Stimulated activated CD4-positive, alpha-beta T cell treated with anti-CD3 and anti-CD28 coated beads, Interleukin-4, amount 100 ng/mL, for 1 hour (primary cell): Measurements from ENCODE around the gene PRRC2B.

Source experiments
- DNase-seq: peaks from one replicate; pipeline ENCODE4 v3.0.0-alpha.2; 2020

Gene PRRC2B

GRCh38 chr9:131410044-131410491 lies 16.2 kb downstream of the PRRC2B start:
- no peak for DNase-seq

DNA sequence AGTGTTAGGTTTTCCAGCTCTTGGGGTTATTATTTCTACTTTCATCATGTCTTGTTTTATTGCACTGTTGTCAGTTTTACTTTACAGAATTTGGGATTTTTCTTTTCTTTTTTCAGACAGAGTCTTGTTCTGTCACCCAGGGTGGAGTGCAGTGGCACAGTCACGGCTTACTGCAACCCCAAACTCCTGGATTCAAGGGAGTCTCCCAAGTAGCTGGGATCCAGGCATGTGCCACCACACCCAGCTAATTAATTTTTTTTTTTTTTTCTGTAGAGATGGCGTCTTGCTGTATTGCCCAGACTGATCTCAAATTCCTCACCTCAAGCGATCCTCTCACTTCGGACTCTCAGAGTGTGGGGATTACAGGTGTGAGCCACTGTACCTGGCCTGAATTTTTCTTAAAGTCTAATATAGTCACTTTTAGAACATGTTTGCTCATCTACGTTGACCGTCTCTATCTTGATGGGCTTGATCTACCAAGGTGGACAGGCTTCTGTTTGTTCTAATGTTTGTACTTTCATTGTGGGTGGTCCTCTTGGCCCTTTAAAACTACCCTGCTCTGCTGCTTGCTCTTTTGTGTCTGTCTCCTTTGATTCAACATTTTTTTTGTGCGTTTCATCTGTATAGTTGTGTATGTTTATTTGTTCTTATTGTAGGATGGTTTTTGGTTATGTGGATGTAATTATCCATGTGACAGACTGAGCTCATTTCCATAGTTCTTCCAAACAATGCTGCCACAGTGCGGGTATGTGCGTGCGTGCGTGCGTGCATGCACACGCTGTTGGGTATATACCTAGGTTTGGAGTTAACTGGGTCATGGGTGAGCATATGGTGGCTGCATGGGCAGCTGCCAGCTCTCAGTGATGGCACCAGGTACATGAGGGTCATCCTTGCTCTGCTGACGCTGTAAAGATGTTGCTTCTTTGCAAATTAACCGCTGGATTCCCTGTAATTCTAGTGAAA lies 18.1 kb downstream of the PRRC2B start:
- no peak for DNase-seq

DNA sequence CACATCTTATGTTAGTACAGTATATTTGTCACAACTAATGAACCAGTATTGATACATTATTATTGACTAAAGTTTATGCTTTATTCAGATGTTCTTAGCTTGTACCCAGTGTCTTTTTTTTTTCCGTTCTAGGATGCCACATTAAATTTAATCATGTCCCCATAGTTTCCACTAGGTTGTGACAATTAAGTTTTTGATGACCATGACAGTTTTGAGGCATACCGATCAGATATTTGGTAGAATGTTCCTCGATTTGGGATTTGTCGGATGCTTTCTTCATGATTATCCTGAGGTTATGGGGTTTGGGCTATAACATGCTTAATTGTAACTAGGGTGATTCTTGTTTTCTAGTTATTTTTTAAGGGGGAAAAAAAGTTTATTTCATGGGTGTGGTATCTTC lies 22.6 kb downstream of the PRRC2B start:
- DNase-seq, result no peak

DNA sequence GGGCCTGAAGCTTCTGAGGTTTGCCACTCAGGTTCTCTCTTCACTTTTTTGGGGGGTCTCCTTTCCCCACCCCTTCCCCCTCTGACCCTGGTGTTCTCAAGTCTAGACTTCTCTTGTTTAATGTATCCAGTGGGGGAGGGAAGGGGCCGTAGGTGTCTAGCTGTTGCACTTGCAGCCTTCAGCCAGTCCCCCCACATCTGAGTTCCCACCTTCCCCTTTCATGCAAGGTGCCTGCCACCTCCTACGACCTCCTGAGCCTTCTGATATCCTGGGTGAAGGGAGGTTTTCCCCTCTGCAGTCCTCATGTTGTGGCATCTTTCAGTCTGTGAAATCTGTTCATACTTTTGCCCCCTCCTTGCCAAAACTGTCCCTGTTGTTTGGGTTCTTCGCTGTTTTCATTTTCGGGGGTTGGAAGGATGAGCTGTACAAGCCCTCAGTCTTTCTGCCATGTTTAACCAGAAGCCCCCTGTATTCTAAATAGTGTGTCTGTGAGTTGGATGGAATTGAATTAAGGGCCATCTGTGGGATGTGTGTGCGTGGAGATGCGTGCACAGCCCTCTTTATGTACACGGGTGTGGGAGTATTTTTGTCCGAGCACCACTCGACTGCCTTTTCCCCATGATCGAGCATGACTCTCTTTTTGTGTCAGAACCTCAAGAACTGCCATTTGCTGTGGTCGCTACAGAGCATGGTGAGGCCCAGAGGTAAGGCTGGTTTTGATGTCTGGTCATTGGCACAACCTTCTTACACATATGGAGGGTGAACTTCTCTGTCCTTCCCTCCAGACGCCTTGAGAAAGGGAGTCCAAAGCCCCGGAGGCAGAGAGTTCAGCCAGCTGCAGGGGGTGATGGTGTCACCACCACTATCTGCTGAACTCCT lies 23.6 kb downstream of the PRRC2B start:
- no peak for DNase-seq

- DNase-seq, result no peak
Observed at GRCh38 chr9:131418143-131419025, 24.5 kb downstream of the PRRC2B start.

DNA sequence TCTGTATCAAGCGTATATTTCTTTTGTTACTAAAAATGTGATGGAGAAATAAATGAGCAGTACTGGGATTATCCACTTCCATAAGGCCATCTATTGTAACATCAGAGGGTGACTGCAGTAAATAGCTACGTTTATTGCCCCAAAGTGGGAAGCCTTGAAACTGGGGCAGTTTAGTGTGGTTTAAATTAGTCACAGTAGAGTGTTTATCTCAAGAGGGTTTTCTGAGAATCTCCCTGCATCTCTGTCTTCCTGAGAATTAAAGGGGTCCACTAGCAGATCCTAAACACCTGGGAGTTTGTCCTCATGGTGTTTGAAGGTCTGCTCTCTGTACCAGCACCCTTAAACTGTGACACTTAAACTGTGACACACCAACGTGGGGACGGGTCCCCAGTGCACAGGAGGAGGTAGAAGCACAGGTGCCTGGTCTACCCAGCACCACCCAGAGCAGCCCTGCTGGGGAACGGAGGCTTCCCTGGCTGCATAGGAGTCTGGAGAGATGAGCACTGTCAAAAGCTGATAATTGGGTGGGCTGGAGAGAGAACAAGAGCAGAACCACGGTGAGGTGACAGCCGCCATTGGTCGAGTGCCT lies 25.2 kb downstream of the PRRC2B start:
- DNase-seq, result no peak

GRCh38 chr9:131419716-131420115 lies 25.8 kb downstream of the PRRC2B start:
- no peak for DNase-seq

- no peak for DNase-seq
Observed at GRCh38 chr9:131420980-131421624, 27.2 kb downstream of the PRRC2B start.

DNA sequence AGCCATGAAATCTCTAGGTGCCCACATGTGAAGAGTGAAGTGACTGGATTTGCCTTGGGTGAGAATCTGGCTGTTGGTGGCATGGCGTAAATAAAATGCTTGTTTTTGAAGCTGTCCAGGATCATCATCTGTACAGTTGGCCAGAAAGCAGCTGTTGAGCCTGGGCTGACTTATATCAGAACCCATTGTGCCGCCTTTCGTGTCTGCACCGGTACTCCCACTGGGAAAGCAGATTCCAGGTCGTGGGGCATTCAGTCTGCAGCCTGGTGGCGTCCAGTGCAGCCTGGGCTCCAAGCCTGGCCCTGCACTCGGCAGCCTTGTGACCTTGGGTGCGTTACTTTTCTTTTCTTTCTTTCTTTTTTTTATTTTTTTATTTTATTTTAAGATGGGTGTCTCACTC lies 27.8 kb downstream of the PRRC2B start:
- DNase-seq, result no peak

DNA sequence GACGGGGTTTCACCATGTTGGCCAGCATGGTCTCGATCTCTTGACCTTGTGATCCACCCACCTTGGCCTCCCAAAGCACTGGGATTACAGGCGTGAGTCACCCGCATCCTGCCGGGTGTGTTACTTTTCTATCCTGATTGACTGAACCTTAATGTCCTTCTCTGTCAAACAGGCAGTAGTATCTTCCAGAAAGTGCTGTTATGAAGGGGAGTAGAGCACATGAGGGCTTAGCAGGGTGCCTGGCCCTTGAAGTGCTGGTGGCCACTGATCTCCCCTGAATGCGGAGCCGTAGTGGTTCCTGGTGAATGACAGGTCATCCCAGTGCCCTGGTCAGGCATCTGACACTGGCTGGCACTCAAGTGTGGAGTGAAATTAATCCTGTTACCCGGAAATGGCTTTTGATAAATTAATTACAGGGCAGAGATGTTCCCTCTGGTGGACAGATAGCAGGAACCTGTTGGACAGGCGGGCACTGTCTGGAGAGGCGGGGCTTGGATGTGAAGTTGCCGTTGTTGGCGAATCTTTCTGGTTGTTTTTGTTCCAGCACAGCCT lies 28.4 kb downstream of the PRRC2B start:
- DNase-seq, result no peak

GRCh38 chr9:131423171-131423581 lies 29.3 kb downstream of the PRRC2B start:
- no peak for DNase-seq

GRCh38 chr9:131426545-131426944 lies 32.7 kb downstream of the PRRC2B start:
- DNase-seq, result no peak

GRCh38 chr9:131429121-131430012 lies 35.5 kb downstream of the PRRC2B start:
- no peak for DNase-seq

GRCh38 chr9:131432050-131432449 lies 38.2 kb downstream of the PRRC2B start:
- no peak for DNase-seq

- DNase-seq, result no peak
Observed at GRCh38 chr9:131432597-131433301, 38.9 kb downstream of the PRRC2B start.

GRCh38 chr9:131433302-131433854 lies 39.5 kb downstream of the PRRC2B start:
- DNase-seq, result no peak

- no peak for DNase-seq
Observed at GRCh38 chr9:131434673-131435072, 40.8 kb downstream of the PRRC2B start.

DNA sequence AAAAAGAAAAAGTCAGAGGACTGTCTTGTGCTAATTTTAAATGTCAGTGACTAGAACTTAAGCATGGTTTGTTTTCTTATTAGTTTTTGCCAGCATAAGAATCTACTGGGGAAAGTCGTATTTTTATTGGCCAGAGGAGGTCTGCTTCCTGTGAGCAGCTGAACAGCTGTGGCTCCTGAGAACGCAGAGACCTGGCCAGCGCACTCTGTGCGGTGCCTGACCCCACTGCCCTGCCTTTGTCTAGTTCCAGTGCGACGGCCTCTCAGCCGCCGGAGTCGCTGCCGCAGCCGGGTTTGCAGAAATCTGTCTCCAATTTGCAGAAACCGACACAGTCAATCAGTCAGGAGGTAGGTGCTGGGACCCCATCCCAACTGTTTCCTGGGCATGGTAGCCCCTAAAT lies 42.5 kb downstream of the PRRC2B start:
- no peak for DNase-seq

- DNase-seq, result no peak
Observed at GRCh38 chr9:131436865-131437271, 43.0 kb downstream of the PRRC2B start.
